ENCODE data around the gene ACOT11. TPM values are rescaled to one million over a fixed set of nuclear protein-coding genes. Genes with fewer than 3 reads are reported as not detected.

ACOT11 gene
- total RNA-seq, 1 donor from 2014 or later: 0.51 TPM

- Histone ChIP-seq H3K4me3 (no peak overlapping the region), H3K9ac (no peak overlapping the region), H3K27ac (no peak overlapping the region), H3K79me2 (ENCODE audit: low read depth) (no peaks in the 10 kb centered on the region), H3K9me3 (ENCODE audit: low read depth) (no peaks in the 10 kb centered on the region), H3K36me3 (no peaks in the 10 kb centered on the region), H3K4me1 (peaks cover 6% of the 10 kb centered on the region), H3K4me2 (no peak overlapping the region), H3F3A (ENCODE audit: low read depth) (peaks cover under 1% of the 10 kb centered on the region), H3K27me3 (no peaks in the 10 kb centered on the region), H2AFZ (replicated peaks) (peak overlapping the region; percentile 58), H4K20me1 (ENCODE audit: low read depth) (no peaks in the 10 kb centered on the region)
- Mint-ChIP-seq H3K36me3 (no peaks in the 10 kb centered on the region), H3K9me3 (no peaks in the 10 kb centered on the region), H3K27ac (peak overlapping the region; percentile 61), H3K27me3 (ENCODE audit: insufficient read depth, low read depth) (peaks cover 3% of the 10 kb centered on the region), H3K4me3 (no peak overlapping the region), H3K4me1 (peaks cover 21% of the 10 kb centered on the region)
- no peak for DNase-seq (ENCODE audit: low spot score)
- TF ChIP-seq EZH2phosphoT487 (IDR thresholded peaks at IDR 0.05) (no peak), CTCF (IDR thresholded peaks at IDR 0.05) (no peak), EZH2 (IDR thresholded peaks at IDR 0.05) (no peak)
Observed at GRCh38 chr1:54549181-54549924, 1.3 kb downstream of the ACOT11 start.

- no peaks in the 10 kb centered on the region for H4K20me1 ChIP-seq (ENCODE audit: low read depth)
Observed at GRCh38 chr1:54551891-54552290, 3.9 kb downstream of the ACOT11 start.

GRCh38 chr1:54553602-54554313, 5.7 kb downstream of the ACOT11 start:
- Mint-ChIP-seq H3K9me3 (peaks cover 13% of the 10 kb centered on the region), H3K27me3 (ENCODE audit: insufficient read depth, low read depth) (peaks cover 5% of the 10 kb centered on the region), H3K4me1 (peaks cover 11% of the 10 kb centered on the region), H3K4me3 (no peak overlapping the region), H3K27ac (no peak overlapping the region), H3K36me3 (peaks cover 4% of the 10 kb centered on the region)
- Histone ChIP-seq H2AFZ (replicated peaks) (no peak overlapping the region), H4K20me1 (ENCODE audit: low read depth) (no peaks in the 10 kb centered on the region), H3K9ac (no peak overlapping the region), H3K4me2 (no peak overlapping the region), H3K79me2 (ENCODE audit: low read depth) (no peaks in the 10 kb centered on the region), H3K27me3 (no peaks in the 10 kb centered on the region), H3K4me3 (no peak overlapping the region), H3F3A (ENCODE audit: low read depth) (no peaks in the 10 kb centered on the region), H3K27ac (no peak overlapping the region), H3K4me1 (peaks cover 6% of the 10 kb centered on the region), H3K36me3 (no peaks in the 10 kb centered on the region), H3K9me3 (ENCODE audit: low read depth) (no peaks in the 10 kb centered on the region)
- TF ChIP-seq CTCF (IDR thresholded peaks at IDR 0.05) (no peak), EZH2 (IDR thresholded peaks at IDR 0.05) (no peak), EZH2phosphoT487 (IDR thresholded peaks at IDR 0.05) (no peak)
- no peak for DNase-seq (ENCODE audit: low spot score)

More at GRCh38 chr1:54551891-54552290, 3.9 kb downstream of the ACOT11 start:
- Histone ChIP-seq H3K36me3 (no peaks in the 10 kb centered on the region), H3K4me2 (no peak overlapping the region), H2AFZ (replicated peaks) (no peak overlapping the region), H3K27me3 (no peaks in the 10 kb centered on the region), H3K4me3 (no peak overlapping the region), H3K4me1 (peaks cover 6% of the 10 kb centered on the region), H3K27ac (no peak overlapping the region), H3F3A (ENCODE audit: low read depth) (no peaks in the 10 kb centered on the region), H3K9ac (no peak overlapping the region), H3K79me2 (ENCODE audit: low read depth) (no peaks in the 10 kb centered on the region), H3K9me3 (ENCODE audit: low read depth) (no peaks in the 10 kb centered on the region)
- Mint-ChIP-seq H3K27ac (no peak overlapping the region), H3K4me1 (peaks cover 18% of the 10 kb centered on the region), H3K9me3 (peaks cover 13% of the 10 kb centered on the region), H3K27me3 (ENCODE audit: insufficient read depth, low read depth) (peaks cover 5% of the 10 kb centered on the region), H3K36me3 (peaks cover 4% of the 10 kb centered on the region), H3K4me3 (no peak overlapping the region)
- no peak for TF ChIP-seq EZH2phosphoT487 (IDR thresholded peaks at IDR 0.05)
- TF ChIP-seq EZH2 (IDR thresholded peaks at IDR 0.05): no peak
- TF ChIP-seq CTCF (IDR thresholded peaks at IDR 0.05): no peak
- DNase-seq (ENCODE audit: low spot score): no peak

Data from neural progenitor cell (in vitro differentiated cells).